Activated effector memory CD4-positive, alpha-beta T cell treated with anti-CD3 and anti-CD28 coated beads, Interleukin-2, amount 50 U/mL, for 16 hours (primary cell): ENCODE data around the gene LIN28B.
"Not testable (repeated sequence)": the region's sequence is repeated elsewhere in the genome, so short reads cannot be mapped to it uniquely, and the experiment has no call there.

Experiments
- DNase-seq: peaks from one replicate; pipeline ENCODE4 v3.0.0-alpha.2; 2020

The LIN28B gene

DNA sequence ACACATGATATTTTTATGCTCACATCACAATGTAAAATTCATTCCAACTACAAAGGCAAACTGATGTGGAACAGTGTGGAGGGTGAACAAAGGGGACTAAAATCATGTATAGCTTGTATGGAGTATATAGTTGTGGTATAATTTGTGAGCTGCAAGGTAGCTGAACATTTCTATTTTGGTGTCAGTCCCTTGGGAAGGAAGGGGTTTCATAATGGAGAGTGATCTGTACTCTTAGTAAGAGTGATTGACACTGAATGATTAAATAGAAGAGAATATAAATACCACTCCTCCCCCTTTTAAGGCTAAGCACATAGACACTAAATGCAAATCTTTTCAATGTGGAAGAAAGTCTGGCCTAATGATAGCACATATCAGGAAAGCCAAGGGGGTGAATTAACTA lies 118.3 kb downstream of the LIN28B start:
- DNase-seq, result no peak

DNA sequence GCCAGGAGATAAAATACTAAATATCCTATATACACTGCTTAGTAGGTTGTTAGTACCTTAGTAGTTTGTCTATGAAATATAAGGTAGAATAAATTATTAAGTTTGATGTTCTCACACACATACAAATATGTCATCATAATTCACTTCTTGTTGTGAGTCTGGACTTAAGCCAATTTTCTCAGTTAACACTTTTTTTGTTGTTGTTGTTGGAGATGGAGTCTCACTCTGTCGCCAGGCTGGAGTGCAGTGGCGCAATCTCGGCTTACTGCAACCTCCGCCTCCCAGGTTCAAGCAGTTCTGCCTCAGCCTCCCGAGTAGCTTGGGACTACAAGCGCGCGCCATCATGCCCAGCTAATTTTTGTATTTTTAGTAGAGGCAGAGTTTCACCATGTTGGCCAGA lies 119.5 kb downstream of the LIN28B start:
- DNase-seq, result not testable (repeated sequence)

DNA sequence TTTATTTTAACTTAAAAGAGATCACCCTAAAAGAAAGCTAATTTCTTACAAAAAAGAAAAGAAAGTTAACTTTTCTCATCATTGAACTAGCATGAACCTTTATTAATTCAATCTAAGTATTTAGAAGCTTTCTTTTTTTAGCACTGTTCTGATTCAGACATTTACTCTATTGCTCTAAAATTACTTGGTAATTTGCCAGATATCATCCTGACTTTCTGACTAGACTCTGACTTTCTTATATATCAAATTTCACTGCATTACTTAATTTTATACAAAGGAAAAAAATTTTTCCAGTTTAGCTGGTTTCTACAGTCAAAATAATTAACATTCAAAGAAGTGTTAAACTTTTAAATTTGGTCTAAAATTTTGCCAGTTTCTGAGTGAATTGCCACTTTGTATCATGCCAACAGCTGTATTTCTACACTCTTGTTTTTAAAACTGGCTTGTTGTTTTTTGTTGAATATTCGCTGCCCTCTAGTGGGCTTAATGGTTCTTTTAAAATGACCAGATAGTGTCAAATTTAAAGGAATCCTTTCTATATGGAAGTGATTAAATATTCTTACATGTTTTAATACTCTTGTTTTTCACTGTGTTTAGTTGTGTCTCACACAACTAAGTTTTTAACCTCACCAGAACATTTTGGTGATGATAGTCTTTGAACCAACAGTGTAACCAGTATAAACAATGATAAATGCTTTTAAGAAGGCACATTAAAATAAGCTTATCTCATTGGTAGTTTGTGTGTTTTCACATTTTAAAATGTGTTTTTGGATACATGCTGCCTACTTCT lies 120.9 kb downstream of the LIN28B start:
- DNase-seq, result no peak

DNA sequence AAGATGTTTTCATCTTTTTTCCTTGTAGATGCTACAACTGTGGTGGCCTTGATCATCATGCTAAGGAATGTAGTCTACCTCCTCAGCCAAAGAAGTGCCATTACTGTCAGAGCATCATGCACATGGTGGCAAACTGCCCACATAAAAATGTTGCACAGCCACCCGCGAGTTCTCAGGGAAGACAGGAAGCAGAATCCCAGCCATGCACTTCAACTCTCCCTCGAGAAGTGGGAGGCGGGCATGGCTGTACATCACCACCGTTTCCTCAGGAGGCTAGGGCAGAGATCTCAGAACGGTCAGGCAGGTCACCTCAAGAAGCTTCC lies 121.4 kb downstream of the LIN28B start:
- DNase-seq, result no peak

DNA sequence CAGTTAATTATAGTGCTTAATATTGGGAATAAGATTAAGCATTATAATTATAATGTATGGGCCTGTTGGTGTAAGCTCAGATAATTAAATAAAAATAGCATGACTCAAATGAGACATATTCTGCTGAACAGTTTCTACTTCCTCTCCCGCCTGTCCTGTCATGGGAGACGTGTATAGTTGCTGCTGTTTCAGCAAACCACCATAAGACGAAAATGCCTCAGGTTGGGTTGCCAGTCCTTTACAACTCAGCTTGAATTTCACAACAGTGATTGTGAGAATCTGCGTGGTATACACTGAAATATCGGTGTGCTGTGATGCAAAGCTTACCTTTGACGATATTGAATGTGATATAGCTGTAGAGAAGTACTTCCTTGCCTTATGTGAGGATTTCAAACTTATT lies 123.4 kb downstream of the LIN28B start:
- no peak for DNase-seq

DNA sequence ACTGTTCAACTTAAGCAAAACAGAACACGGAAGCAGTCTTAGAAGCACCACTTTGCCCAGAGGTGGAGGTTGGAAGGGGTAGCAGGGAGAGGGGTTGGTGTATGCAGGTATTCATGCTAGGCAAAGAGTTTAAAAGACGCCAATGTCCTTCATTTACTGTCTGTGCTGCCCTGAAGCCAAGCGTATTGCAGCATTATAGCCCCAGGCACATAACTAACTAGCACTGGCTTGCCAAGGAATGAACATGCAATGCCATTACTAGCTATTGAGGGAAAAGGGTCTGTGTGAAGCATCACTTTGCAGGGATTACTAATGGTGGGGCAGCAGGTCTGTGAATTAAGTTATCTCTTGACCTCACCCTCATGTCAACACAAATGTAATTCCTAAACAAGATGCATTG lies 124.8 kb downstream of the LIN28B start:
- not testable (repeated sequence) for DNase-seq

DNA sequence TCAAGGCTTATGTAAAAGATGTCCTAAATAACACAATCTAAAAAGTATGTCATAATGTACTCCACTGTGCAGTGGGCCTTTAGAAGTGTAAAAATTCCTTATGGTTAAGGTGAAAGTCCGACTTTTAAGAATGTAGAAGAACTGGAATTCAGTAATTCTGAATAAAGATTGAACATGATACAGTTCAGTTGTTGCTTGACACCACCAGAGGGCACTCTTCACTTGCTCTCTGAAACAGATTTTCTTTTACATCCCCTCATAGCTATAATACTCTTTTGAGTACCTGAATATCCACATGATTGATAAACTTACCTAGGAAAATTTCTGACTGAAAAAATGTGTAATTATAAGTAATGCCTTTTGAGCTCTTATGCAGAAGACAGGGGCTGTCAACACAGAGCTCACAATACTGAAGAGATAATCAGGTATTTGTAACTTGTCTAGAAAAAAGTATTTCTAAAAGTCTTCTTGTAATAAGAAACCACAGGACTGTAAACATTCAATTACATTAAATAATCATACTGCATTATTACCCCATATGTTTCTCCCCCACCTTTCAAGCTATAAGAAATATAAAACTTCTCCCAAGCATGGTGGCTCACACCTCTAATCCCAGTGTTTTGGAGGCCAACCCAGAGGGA lies 130.8 kb downstream of the LIN28B start:
- DNase-seq, result no peak

DNA sequence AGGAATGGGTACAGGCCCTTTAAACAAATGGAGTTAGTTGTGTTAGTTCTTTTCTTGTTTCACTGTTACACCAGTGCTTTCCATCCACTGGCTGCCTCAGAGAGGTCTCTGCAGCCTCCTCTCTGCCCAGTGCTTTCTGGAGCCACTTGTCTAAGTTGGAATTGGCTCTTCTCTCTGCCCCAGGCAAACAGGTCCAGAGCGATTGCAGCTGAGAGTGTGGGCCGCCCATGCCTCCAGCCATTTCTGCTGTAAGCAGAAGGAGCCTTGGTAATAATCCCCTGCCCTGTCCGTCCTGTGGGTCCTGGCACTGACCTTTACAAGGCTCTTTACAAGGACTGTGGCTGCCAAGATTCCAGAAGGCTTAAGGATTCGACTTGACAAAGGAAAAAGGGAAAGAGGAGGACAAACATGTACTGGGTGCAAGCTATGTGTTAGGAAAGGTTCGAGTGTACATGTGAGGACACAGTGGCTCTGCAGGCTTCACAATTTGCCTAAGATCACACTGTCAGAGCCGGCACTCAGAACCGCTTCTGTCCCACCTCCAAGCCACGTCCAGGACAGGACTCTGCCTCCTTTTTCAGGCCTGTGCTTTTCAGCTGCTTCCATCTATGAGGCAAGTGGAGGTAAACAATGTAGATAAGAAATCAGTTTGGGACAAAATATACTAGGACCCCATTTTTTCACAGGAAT lies 134.4 kb downstream of the LIN28B start:
- no peak for DNase-seq

DNA sequence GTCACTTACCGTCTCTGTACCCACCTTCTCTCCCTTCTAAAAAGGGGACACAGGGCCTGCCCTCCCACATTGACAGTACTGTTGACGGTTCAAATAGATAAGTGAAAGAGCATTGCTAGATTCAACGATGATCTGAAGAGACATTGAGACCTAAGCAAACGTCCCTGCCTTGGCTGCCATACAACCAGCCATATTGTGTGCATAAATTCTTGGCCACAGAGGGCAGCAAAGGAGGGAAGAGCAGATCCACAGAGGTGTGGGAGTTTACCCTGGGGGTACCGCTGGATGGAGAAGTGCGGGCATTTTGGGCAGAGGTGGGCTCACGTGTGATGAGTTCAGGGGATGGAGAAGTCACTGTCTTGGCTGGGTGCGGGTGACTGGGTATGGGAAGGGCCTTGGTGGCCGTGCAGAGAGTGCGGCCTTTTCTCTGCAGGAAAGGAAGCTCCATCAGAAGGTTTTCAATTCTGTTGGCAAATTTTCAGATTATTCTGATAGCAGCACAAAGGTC lies 137.3 kb downstream of the LIN28B start:
- DNase-seq, result no peak

DNA sequence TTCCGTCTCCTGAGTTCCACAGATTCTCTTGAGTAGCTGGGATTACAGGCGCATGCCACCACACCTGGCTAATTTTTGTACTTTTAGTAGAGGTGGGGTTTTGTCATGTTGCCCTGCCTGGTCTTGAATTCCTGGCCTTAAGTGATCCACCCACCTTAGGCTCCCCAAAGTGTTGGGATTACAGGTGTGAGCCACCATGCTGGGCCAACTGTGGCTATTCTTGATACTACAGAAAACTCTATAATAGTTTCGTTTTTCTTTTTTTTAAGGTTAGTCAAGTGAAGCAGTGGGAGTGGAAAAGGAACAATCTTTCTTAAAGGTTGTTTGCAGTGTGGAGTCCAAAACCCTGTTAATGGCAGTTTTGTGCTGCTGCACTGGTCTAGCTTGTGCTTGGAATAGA lies 138.2 kb downstream of the LIN28B start:
- DNase-seq, result no peak

DNA sequence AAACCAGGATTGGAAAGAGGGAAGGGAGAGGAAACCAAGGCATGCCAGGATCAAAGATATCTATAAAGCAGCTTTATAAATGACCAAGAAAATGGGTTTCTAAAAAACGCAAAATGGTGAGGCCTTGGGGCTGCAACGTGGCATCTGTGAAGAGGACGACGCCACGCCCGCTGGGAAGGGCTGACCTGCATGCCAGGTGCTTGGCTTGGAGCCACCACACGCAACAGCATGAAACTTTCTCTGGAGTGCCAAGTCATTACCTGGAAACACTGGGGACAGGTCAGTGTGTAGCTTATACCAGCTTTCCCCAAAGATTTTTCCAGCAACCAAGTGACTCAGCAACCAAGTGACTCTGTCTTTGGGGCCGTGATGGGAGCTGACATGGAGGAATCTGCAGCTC lies 140.4 kb downstream of the LIN28B start:
- no peak for DNase-seq

DNA sequence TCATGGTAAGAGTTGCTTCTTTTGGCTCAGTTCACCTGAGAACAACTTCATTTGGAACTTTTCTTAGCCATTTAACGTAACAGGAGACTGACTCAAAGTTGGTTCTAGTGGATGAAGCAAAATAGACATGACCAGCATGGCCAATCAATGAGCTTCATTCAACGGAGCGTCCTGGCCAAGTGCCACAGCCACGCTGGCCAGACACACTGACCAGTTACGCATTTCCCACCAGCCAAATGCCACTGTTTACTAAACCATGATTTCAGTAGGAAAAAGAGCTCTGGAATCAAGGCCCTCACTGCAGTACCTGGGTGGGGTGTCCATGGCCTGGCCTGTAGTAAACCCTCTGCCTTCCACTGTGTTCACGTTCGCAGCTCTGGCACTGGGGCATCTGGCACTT lies 142.5 kb downstream of the LIN28B start:
- DNase-seq, result no peak

DNA sequence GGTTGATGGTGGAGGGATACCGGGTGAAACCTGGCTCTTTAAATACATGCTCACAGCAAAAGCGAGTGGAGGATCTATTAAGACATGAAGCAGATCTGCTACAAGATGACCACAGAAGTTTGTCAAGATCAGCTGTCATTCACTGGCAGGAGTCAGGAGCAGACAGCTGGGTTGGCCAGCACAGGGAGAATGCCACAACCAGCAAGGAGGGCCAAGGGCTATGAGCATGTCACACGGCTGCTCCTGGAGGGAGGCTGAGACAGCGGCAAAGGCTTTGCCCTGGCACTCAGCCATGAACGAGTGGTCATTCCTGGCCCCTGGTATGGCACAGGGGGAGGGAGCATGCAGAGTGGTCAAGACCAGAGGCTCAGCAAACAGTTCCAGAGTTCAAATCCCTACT lies 145.3 kb downstream of the LIN28B start:
- DNase-seq, result no peak

DNA sequence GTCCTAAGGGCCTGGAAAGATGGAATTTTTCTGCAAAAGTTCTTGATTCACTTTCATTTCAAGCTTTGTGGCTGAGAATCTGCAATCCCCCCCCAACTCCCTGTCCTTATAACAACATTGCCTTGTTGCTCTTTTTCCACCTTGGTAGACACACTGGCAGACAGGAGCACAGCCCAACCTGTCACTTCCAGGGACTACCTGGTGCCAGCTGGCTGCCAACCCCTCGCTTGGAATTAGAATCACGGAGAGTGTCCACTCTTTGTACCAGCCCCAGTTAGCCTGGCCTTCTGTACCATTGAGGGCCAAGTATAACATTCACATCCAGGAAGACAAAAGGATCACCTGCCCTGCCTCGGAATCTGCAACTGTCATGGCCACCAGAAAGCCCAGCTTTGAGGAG lies 148.2 kb downstream of the LIN28B start:
- DNase-seq, result no peak

DNA sequence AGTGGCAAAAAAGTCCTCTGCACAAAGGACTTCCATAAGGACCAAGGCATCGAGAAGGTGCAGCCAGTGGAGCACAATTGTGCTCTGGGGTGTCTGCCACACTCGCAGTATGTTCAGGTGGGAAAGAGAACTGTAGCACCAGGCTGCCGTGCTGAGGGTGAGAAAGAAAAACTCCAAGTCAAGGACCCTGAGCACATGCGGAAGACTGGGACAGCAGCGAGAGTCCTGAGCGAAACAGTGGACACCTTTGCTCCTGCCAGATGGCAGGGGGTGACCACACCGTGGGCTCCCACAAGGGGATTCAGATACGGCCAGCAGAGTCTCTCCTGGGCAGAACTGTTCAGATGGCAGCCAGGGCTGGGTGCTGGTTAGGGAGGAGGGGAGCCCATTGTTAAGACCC lies 149.4 kb downstream of the LIN28B start:
- no peak for DNase-seq

DNA sequence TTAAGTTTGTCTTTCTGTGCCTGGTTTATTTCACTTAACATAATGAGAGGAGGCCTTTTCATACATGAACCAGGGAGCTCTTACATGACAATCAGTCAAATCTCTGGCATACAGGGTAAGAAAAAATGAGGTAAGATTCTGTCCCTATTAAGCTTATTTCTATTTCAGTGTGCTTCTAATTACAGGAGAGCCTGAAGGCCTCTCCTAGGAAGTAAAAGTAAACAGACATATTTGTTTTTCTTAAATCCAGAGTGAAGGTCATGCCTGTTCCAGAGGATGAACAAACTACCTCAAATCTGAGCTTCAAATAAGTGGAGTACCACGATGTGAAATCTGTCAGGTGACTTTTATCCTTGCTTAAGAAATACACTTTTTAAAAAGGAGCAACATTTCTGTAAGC lies 150.3 kb downstream of the LIN28B start:
- no peak for DNase-seq

DNA sequence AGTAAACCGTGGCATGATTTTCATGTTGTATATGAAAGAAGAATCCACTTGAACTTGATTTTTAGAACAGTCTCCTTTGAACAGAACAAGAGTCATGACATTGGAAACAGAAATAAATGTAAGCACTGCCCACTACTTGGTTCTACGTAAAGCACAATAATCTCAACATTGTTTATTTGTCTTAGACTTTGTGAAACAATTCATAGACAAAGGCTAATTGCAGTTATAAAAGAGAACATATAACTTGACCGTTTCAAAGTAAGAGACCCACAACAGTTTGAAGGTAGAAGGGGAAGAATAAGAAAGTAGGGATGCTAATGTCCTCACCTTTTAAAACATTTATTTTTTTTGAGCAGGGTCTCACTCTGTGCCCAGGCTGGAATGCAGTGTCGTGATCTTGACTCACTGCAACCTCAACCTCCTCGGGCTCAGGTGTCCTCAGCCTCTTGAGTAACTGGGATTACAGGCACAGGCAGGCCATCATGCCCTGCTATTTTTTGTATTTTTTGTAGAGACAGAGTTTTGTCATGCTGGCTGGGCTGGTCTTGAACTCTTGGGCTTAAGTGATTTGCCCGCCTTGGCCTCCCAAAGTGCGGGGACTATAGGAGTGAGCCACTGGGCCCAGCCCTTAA lies 151.8 kb downstream of the LIN28B start:
- DNase-seq, result no peak

DNA sequence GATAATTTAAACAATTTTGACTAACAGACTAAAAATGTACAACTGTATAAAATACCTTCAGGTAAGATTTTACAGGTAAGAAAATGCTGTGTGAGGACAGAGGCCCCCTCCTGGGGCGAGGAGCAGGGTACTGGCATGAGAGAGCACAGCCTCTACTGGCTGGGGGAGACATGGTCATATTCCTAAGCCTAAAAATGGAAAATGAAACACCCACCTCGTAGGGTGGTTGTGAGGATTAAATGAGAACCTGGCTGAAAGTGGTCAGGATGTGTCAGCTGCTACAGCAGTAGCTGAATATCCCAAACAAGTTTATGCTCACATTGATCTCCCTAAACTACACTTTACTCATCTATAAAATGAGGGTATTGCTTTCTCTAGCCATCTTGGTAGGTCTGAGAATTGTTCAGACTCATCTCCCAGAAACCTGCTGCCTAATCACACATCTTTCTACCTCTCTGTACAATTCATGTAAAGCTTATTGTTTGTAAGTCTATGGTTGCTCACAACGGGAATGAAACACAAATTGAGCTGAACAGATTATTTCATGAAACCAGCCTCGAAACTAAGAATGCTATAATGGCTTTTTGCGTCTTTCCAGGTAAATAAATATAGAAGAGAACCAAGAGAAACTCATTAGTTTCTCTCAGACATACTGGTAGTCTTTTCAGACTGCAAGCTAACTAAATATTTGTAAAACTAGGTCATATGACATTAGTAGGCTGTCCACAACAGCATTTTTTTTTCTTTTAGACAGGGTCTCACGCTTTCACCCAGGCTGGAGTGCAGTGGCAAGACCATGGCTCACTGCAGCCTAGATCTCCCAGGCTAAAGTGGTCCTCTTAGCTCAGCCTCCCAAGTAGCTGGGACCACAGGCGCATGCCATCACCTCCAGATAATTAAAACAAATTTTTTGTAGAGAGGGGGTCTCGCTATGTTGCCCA lies 153.3 kb downstream of the LIN28B start:
- DNase-seq, result no peak

DNA sequence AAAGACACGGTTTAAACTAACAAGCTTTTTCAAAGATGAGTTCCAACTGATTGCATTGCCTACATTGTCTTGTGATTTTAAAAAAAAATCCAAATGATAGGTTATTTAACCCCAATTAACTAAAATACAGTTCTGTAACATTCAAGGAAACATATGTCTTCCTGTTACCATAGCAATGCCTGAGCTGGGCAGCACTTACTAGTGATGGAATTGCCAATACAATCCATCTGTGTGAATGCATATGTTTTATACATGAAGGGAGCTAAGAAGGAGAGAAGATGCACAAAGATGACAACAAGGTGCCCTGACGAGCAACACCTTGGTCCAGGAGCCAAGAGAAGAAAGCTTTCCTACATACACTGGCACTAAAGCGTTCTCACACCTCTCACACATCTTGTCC lies 154.2 kb downstream of the LIN28B start:
- no peak for DNase-seq

DNA sequence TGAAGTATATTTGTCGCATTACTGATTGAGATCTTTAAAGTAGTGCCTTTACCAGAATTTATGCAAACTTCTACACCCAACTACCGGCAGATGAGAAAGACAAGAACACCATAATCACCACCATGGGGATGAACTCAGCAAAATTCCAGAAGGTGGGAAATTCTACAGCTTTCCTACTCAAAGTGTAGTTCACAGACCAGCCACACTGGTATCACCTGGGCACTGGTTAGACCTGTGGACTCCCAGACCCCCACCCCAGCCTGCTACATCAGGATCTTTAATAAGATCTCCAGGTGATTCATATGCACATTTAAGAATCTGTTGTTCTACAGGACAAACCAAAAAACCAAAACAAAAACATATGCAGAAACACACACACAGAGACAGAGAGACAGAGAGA lies 155.0 kb downstream of the LIN28B start:
- no peak for DNase-seq

DNA sequence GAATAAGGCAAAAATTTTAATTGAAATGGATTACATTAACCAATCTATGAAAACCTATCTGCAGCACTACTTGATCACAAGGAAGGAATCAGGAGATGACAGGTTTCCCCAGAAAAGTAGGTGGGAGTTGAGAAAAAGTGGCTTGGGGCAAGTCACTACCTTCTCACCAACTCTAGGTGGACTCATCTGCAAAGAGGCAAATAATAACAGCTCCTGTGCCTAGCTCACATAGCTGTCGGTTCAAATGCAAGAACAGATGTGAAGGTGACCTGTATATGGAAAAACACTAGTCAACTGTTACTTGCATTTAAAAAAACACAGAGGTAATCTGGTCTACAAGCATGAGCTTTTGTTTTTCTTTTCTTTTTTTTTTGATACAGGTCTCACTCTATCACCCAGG lies 155.7 kb downstream of the LIN28B start:
- no peak for DNase-seq

DNA sequence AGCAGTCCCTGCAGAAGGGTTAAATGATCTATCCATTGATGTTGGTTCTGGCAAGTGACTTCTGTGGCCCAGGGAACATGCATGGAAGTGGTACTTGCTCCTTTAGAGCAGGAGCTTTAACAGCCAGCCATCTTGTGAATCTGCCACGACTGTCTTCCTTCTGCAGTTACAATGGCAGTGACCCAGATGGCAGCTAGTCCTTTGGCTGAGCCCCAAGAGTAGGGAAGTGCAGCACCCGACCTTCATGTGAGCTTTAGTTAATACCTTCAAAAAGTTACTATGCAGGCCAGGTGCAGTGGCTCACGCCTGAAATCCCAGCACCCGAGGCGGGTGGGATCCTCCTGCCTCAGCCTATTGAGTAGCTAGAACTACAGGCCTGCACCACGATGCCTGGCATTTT lies 156.5 kb downstream of the LIN28B start:
- no peak for DNase-seq

DNA sequence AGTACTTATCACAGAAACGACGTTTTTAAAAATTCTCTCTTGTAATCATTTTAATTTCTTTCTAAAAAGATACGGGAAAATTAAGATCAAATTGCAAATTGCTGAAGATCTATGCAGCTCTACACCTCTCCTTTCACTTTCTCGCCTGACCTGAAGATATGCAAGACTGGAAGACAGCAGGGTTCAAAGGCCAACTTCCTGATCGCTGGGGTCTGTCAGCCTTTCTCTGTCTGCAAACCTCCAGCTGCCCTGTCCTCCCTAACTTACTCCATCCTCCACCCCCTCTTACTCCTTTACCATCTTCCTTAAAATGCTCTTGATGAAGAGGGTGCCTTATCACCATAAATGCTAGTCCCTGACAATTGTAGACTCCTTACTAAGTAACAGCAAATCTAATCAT lies 159.2 kb downstream of the LIN28B start:
- DNase-seq, result no peak
